Measurements from ENCODE around the gene MAP2. TPM values are rescaled to one million over a fixed set of nuclear protein-coding genes. Genes with fewer than 3 reads are reported as not detected.
A peak's percentile ranks its signal among the peaks of the same experiment; 100 is the strongest.

The MAP2 gene
- total RNA-seq, 4 donors from 2014 or later, result 18.9 to 36.4 (median 25.3) TPM

DNA sequence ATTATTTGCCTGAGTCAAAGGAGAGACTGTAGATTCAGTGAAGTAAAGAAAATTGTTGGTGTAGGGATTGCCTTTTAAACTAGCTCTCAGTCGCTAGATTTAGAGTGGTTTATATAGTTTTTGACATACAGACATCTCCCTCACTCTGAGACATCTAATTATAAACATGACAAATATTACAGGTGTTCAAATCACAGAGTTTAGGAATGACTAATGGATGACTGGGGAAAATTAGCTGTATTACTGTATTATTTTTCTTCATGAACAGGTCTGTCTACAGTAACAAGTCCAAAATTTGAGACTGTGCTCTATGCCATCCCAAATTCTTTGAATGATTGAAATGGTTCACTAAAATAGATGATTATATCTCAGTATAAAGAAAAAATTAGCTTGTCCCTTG lies 40.0 kb downstream of the MAP2 start:
- DNase-seq (ENCODE audit: low spot score), result no peak
- ATAC-seq (ENCODE audit: low FRiP score), result no peak
- TF ChIP-seq, protein P1, sequence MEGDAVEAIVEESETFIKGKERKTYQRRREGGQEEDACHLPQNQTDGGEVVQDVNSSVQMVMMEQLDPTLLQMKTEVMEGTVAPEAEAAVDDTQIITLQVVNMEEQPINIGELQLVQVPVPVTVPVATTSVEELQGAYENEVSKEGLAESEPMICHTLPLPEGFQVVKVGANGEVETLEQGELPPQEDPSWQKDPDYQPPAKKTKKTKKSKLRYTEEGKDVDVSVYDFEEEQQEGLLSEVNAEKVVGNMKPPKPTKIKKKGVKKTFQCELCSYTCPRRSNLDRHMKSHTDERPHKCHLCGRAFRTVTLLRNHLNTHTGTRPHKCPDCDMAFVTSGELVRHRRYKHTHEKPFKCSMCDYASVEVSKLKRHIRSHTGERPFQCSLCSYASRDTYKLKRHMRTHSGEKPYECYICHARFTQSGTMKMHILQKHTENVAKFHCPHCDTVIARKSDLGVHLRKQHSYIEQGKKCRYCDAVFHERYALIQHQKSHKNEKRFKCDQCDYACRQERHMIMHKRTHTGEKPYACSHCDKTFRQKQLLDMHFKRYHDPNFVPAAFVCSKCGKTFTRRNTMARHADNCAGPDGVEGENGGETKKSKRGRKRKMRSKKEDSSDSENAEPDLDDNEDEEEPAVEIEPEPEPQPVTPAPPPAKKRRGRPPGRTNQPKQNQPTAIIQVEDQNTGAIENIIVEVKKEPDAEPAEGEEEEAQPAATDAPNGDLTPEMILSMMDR (IDR thresholded peaks at IDR 0.05), result no peak

DNA sequence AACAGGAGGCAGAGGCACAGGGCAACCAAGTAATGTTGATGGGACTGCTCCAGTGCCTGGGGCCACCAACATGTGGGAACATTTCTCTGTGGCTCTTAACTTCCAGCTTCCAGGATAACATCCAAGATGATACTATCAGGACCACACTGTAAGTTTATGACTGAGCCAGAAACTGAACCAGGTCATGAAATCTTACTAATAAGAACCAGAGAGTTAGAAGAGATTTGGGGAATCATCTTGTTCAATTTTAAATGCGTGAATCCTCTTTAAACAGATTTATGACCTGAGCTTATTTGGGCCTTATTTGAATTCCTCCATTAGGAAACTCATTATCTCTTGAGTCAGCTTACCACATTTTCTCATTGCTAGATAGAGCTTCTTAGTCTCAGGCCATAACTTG lies 45.0 kb downstream of the MAP2 start:
- DNase-seq (ENCODE audit: low spot score) (no peak), ATAC-seq (ENCODE audit: low FRiP score) (no peak)
- TF ChIP-seq, protein P1 (IDR thresholded peaks at IDR 0.05), result no peak

DNA sequence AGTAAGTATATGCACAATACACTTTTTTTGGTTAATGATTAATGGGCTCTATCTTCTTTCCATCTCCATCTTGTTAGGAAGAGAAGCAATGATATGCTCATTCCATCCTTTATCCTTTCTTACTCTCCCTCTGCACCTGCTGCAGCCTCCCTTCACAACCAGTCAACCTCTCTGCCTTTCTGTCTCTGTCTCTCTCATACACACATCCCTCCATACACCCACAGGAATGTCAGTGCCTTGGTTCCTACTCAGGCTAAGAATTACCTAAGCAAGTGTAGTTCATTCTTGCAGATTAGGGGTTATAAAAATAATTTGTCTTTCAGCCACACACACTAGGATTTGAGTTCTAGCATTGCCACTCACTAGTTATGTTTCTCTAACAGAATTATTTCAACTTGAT lies 45.6 kb downstream of the MAP2 start:
- ATAC-seq (ENCODE audit: low FRiP score), result no peak
- no peak for DNase-seq (ENCODE audit: low spot score)
- TF ChIP-seq, protein P1 (IDR thresholded peaks at IDR 0.05), result no peak

DNA sequence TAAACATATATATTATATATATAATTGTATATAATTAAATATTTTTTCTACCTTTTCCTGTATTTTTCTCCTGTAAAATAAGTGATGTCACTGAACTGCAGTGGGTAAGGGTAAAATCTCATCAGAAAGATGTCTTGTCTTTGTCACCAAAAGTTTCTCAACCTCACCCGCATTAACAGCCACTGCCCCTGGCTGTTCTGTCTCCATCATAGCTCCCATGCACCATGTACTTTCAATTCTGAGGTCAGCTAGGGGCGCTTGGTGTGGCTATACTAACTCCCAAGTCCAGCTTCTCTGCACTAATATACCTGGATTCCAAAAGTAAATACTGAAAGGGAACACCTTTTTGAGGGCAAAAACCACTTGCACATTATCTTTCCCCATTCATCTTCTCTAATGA lies 46.6 kb downstream of the MAP2 start:
- DNase-seq (ENCODE audit: low spot score) (no peak), ATAC-seq (ENCODE audit: low FRiP score) (no peak)
- TF ChIP-seq, protein P1 (IDR thresholded peaks at IDR 0.05), result no peak

DNA sequence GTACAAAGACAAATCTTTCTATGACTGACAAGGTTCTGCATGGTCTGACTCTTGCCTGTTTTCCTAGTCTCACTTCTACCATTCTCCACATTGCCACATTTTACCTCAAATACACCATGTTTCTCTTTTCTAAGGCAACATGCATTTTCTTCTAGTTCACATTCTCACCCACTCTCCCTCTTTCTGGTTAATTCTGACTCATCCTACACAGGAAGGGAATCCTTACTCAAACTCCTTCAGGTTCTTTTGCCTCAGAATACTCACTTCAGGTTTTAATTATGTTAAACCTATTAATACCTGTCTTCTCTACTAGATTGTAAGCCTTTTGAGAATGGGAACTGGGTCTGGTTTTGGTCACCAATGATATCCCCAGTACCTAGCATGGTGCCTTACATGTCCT lies 47.2 kb downstream of the MAP2 start:
- TF ChIP-seq, protein P1 (IDR thresholded peaks at IDR 0.05), result no peak
- DNase-seq (ENCODE audit: low spot score) (no peak), ATAC-seq (ENCODE audit: low FRiP score) (no peak)

DNA sequence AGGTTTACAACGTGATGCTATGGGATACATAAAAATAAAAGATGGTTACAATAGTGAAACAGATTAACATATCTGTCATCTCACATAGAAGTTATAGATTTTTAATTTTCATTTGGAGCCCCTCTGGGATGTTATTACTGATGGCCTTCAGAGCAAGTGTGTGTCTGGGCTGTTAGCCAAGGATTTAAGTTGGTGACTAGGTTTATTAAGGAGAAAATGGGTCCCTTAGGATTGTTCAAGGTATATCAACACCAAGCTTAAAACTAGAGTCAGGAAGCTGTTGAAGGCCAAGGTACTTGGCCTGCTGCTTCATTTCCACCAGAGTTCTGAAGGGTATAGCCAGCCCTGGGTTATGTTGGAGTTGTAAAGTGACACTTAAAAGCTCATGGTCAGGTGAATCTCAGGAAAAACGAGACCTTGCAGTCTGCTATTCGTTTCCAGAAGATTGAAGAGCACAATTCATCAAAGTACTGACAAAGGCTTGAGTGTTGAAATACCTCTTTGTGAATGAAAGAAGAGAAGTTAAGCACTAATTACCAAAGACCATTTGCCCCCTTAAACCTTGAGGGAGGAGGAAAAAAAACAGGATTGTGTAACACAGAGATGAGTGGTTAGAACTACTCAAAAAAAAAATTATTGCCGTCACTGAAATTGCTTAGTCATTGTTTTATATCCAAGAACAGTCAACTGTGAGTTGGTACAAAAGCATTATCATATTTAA lies 48.4 kb downstream of the MAP2 start:
- no peak for DNase-seq (ENCODE audit: low spot score)
- ATAC-seq (ENCODE audit: low FRiP score), result peak; percentile 78
- TF ChIP-seq, protein P1 (IDR thresholded peaks at IDR 0.05), result no peak

DNA sequence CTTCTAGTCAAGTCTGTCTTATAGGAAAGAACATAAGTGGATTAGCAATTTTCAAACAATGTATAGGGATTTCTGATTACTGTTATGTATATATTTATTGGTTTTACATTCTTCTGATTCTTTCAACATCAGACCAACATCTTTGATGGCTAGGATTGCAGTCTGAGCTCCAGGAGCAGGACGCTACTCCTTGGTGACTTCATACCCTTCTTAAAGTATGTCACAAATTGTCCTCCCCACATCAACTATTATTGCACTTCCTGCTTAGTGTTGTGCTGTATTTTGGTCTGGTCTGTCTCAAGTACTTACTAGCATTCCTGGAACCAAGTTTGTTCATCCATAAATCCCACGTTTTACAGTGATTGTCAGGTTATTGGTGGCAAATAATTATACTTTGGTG lies 49.0 kb downstream of the MAP2 start:
- TF ChIP-seq, protein P1 (IDR thresholded peaks at IDR 0.05), result no peak
- DNase-seq (ENCODE audit: low spot score) (no peak), ATAC-seq (ENCODE audit: low FRiP score) (no peak)
